ENCODE results near the gene FRMD5.
A peak's percentile ranks its signal among the peaks of the same experiment; 100 is the strongest.

FRMD5 gene

GRCh38 chr15:43919540-43920253, 275.4 kb downstream of the FRMD5 start:
- DNase-seq: no peak

DNA sequence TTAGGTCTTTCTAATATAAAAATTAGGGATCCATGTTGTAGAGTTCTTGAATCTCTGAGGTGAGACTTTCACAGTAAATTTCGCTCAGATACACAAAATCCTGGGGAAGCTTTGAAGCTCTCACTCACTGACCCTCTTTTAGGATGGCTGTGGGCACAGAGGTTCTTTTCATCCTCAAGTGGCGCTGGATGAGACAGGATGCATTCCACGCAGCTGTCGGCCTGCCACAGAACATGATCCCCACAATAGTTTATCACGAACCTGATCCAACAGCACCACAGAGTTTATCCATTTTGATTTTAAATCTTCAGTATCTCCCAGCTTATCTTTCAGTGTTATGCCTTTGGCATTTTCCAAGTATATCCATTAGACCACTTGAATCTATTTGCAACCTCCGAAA, 276.4 kb downstream of the FRMD5 start:
- DNase-seq: no peak

DNA sequence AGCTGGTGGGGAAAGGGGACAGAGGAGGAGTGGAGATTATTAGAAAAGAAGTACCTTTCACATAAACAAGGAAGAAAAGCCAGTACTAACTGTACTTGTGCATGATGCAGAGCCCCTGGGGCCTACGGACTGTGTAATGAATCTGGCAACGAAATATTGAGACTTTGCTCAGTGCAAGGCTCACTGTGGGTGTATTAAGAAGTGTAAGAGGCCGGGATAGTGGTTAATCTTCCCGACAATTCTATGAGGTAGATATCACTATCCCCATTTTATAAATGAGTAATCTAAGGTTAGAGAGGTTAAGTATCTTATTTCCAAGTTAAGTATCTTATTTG, 278.8 kb downstream of the FRMD5 start:
- no peak for DNase-seq

- DNase-seq: no peak
These were observed 279.3 kb downstream of the FRMD5 start for GRCh38 chr15:43915631-43916325.

DNA sequence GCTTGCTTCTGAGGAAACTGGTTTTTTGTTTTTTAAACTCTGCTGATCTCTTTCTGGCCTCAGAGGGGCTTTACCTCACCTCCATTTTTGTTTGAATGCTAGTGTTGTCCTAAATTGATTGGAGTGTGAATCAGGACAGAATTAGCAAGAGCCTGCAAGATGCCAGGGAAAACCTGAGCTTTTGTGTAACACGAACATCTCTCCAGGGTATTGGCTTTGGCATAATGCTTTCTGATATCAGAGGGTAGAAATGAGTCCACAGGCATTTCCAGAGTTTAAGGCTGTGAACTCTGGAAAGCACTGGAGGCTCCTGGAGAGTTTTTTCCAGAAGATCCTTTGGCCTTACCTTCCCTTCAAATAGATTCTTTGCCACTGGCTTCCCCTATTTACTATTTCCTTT, 281.1 kb downstream of the FRMD5 start:
- no peak for DNase-seq

- DNase-seq: no peak
These were observed 281.9 kb downstream of the FRMD5 start for GRCh38 chr15:43913026-43913780.

GRCh38 chr15:43912208-43912607, 282.9 kb downstream of the FRMD5 start:
- DNase-seq: no peak

- DNase-seq: no peak
These were observed 283.8 kb downstream of the FRMD5 start for GRCh38 chr15:43911235-43911781.

GRCh38 chr15:43908516-43909050, 286.5 kb downstream of the FRMD5 start:
- no peak for DNase-seq

GRCh38 chr15:43905755-43906154, 289.3 kb downstream of the FRMD5 start:
- no peak for DNase-seq

DNA sequence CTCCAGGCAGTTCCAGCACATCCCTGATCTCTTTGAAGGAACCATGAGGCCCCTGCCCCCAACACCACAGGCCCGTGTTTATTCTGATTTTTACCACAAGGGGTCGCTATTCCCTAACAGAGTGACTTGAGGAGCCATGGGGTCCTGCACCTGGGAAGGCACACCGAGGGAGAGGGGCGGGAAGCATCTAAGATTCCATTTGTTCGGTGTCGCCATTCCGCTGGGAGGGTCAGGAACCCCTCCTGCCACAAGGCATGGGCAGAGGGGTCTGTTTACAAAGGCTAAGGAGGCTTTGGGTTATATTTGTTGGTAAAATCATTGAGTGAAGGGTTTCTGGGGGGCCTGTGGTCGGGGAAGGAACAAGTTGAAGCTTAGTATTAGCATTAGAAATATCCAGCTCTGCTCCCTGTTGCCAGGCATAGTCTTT, 291.2 kb downstream of the FRMD5 start:
- peak; percentile 61 for DNase-seq

DNA sequence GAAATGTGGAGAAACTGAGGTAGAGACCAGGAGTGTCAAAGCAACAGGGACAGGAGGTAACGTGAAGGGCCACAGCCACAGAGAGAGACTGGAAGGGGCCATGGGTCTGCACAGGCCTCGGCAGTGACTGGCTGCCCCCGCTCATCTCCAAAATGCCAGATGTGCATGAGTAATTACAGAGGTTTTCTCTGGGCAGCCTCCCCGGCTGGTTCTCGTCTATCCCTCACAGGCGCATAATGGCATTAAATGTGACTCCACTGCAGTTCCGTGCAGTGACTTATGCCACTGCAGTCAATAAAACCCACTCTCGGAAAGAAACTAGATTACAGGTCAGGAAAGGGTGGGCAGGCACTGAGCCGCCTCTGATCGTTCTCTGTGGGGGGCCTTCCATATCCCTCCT, 293.6 kb downstream of the FRMD5 start:
- DNase-seq: no peak

DNA sequence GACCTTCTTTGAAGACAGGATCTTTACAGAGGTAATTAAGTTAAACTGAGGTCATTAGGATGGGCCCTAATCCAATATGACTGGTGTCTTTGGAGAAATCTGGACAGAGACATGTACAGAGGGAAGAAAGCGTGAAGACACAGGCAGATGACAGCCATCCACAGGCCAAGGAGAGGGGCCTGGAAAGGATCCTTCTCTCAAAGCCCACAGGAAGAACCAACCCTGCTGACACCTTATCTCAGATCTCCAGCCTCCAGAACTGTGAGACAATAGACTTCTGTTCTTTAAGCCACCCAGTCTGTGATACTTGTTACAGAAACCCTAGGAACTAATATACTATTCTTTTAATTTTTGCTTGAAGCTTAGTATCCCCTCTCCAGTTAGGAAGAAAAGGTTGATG, 294.1 kb downstream of the FRMD5 start:
- DNase-seq: no peak

DNA sequence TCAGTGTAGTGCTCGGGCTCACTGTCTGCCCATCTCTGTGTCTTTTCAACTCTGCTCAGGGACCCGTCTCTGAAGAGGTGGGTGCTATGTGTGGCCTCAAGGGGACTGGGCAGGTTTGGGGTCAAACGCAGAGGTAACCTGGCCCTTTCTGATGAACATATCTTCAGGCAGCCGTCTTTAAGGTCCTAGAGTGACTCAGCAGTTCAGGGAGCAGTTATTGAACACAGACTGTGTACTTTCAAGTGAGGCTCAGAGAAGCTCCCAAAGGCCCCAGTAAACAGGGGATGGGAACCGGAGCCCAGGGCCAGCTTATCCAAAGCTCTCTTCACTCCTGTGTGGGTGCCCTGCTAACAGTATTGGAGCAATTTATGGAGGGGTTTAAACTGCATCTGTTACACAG, 295.1 kb downstream of the FRMD5 start:
- no peak for DNase-seq

- no peak for DNase-seq
These were observed 296.2 kb downstream of the FRMD5 start for GRCh38 chr15:43898891-43899290.

GRCh38 chr15:43896543-43896942, 298.5 kb downstream of the FRMD5 start:
- no peak for DNase-seq

GRCh38 chr15:43895586-43895985, 299.5 kb downstream of the FRMD5 start:
- DNase-seq: no peak

DNA sequence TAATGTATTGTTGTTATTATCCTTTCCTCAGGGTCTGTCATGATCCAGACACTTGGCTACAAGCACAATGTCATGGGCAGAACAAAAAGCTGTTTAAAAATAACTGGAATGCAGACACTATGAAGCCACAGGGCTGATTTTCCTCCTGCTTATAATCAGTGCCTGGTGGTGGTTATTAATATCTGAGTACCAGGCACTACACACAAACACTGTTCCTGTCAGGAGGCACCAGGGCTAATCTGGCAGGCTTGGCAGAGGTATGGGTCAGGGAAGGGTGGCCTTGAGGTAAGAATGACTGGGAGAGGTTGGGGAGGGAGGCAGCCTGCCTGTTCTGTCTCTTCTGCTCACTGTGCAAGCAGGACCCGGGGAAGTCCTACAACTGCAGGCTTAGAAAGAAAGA, 301.1 kb downstream of the FRMD5 start:
- DNase-seq: no peak

DNA sequence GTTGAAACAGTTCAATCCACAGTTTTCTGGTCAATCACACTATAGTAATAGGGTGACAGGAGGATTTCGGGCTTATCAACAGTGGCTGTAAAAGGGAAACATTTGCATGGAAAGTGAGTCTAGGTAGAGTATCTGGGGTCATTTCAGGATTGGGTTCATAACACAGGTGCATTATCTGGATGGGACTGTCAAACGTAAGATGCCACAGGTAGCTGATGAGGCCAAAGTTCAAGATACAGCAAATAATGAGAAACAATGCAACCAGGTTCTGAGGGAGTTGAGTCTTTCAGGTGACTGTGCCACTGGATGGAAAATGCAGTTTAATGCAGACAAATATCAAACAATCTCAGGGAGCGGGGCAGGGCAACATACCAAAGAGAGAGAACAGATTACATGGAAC, 306.0 kb downstream of the FRMD5 start:
- no peak for DNase-seq

DNA sequence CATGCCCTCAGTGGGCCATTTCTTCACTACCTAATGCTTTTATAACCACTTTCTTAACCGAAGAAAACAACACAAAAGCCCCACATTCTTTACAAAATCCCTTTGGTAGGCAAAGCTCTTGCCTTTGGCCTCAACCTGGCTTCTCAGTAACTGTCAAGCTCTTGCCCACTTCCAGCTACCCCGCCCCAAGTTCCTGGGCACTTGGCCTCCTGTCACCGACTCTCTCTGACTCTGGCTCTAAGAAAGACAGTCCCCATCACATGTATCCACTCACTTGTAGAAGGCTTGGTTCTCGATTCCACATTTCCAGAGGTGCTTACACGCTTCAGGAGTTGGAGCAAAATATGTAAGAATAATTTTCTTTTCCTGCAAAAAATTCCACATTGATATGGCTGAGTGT, 307.2 kb downstream of the FRMD5 start:
- DNase-seq: no peak

DNA sequence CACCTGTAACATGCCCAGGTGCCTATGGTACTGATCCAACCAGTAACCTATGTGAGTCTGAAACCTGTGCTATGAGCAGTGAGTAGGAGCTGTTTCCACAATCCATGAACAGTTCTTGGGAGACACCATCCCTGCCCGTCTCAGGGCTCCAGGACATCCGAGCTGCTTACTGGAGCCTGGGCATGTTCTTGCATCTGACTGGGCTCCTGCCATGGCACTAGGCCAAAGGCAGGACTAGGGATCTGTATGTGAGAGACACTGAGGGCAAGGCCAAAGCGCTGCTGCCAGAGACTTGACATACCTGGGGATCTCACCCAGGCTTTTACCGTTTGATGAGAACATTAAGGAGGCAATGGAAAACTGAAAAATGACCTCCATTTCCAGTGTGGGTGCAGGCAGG, 308.5 kb downstream of the FRMD5 start:
- DNase-seq: no peak

GRCh38 chr15:43883571-43883970, 311.5 kb downstream of the FRMD5 start:
- DNase-seq: no peak

- no peak for DNase-seq
These were observed 313.1 kb downstream of the FRMD5 start for GRCh38 chr15:43881944-43882343.

- DNase-seq: no peak
These were observed 313.8 kb downstream of the FRMD5 start for GRCh38 chr15:43881245-43881644.

All from NCI-H345 (cell line).